ENCODE results near the gene TRIM17.

GRCh38 chr1:228363686-228364067 lies 53.0 kb downstream of the TRIM17 start:
- no peak for TF ChIP-seq YY1 (IDR thresholded peaks at IDR 0.05; ENCODE audit: insufficient read depth, insufficient read length)
- no peak for TF ChIP-seq ZNF274 (IDR thresholded peaks at IDR 0.05; ENCODE audit: low read depth, low read length)
- no peak for TF ChIP-seq SUZ12 (IDR thresholded peaks at IDR 0.05; ENCODE audit: extremely low read depth, insufficient read depth, insufficient read length)
